Large intestine (tissue), 3 donors: Measurements from ENCODE around the gene CFL1. TPM values are rescaled to one million over a fixed set of nuclear protein-coding genes. Genes with fewer than 3 reads are reported as not detected.
"Not testable (repeated sequence)": the region's sequence is repeated elsewhere in the genome, so short reads cannot be mapped to it uniquely, and the experiment has no call there.

ENCODE experiments used
- DNase-seq, 2 donors: peaks; one replicate each; pipeline versions ENCODE4 v3.0.0 to v3.0.0-alpha.2; 2013
- H3K27ac ChIP-seq: one replicate; pipeline ENCODE4 v1.5.1; 2013; ENCODE audit warnings: low read length
- H3K27me3 ChIP-seq: 2 replicates; pipeline ENCODE4 v1.6.1; 2013; ENCODE audit warnings: low read length; ENCODE audit not compliant: control insufficient read depth, insufficient read depth
- H3K36me3 ChIP-seq: 2 replicates; pipeline ENCODE4 v1.6.1; 2013; ENCODE audit warnings: low read length; ENCODE audit not compliant: control insufficient read depth, insufficient read depth
- H3K4me1 ChIP-seq: one replicate; pipeline ENCODE4 v1.6.1; 2013; ENCODE audit warnings: low read length; ENCODE audit not compliant: control insufficient read depth, insufficient read depth
- H3K4me3 ChIP-seq: one replicate; pipeline ENCODE4 v1.5.1; 2013; ENCODE audit warnings: low read length
- H3K9me3 ChIP-seq: one replicate; pipeline ENCODE4 v1.6.1; 2013; ENCODE audit warnings: mild to moderate bottlenecking, low read depth, low read length, moderate library complexity; ENCODE audit not compliant: control insufficient read depth
- WGBS: methylation state at CpG from one replicate; pipeline ENCODE4 v1.1.5; 2013; ENCODE audit warnings: low lambda C conversion rate; ENCODE audit not compliant: insufficient coverage; 5-methylcytosine and 5-hydroxymethylcytosine counted together
- polyA plus RNA-seq: library from polyadenylated mRNA; unstranded; fragments of 120-200 nt; gene quantifications from one replicate; pipeline ENCODE4 v1.2.1, GENCODE V29; 2013

The CFL1 gene
- polyA plus RNA-seq, 1 donor, result 933 TPM

DNA sequence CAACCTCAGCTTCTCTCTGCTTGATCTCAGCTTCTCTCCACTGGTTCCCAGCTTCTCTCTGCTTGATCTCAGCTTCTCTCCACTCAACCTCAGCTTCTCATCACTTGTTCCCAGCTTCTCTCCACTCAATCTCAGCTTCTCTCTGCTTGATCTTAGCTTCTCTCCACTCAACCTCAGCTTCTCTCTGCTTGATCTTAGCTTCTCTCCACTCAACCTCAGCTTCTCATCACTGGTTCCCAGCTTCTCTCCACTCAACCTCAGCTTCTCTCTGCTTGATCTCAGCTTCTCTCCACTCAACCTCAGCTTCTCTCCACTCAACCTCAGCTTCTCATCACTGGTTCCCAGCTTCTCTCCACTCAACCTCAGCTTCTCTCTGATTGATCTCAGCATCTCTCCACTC lies 25.7 kb downstream of the CFL1 start:
- not testable (repeated sequence) for H3K9me3 ChIP-seq, H3K27me3 ChIP-seq, H3K36me3 ChIP-seq, H3K27ac ChIP-seq, DNase-seq, H3K4me3 ChIP-seq
- H3K4me1 ChIP-seq, result peaks cover 32% of the 10 kb centered on the region

DNA sequence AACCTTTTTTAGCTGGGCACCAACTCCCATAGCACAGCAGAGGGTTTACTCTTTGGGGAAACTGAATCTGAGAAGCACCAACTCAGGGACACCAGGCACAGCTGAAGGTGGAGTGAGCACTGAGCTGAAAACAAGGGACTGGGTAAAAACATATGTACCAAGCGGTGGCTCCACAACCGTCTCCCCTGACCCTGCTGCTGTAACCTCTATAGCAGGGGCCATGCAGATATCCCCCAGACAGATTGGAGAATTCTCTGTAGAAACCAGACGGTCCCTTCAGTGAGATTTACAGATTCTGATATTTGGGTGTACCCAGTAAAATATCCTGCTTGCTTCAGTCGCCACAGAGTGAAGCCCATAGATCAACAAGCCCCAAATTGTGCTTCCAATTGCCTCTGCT lies 28.5 kb downstream of the CFL1 start:
- H3K36me3 ChIP-seq, result no peaks in the 10 kb centered on the region
- no peaks in the 10 kb centered on the region for H3K27me3 ChIP-seq
- H3K4me3 ChIP-seq, result no peak overlapping the region
- DNase-seq, result no peak
- H3K27ac ChIP-seq, result no peak overlapping the region
- WGBS, result no CpG with 5 or more reads among the region's 4 CpGs
- no peaks in the 10 kb centered on the region for H3K9me3 ChIP-seq
- peaks cover 39% of the 10 kb centered on the region for H3K4me1 ChIP-seq

- Histone ChIP-seq H3K4me3 (peak overlapping the region; percentile 5), H3K27ac (peak overlapping the region; percentile 90), H3K36me3 (no peaks in the 10 kb centered on the region), H3K27me3 (no peaks in the 10 kb centered on the region), H3K9me3 (no peaks in the 10 kb centered on the region), H3K4me1 (peaks cover 51% of the 10 kb centered on the region)
- DNase-seq, result peak; percentile 88 to 95
- 60% methylated on average over 1 of the region's 8 CpGs for WGBS
Measured at GRCh38 chr11:65826984-65827735, 30.8 kb downstream of the CFL1 start.

DNA sequence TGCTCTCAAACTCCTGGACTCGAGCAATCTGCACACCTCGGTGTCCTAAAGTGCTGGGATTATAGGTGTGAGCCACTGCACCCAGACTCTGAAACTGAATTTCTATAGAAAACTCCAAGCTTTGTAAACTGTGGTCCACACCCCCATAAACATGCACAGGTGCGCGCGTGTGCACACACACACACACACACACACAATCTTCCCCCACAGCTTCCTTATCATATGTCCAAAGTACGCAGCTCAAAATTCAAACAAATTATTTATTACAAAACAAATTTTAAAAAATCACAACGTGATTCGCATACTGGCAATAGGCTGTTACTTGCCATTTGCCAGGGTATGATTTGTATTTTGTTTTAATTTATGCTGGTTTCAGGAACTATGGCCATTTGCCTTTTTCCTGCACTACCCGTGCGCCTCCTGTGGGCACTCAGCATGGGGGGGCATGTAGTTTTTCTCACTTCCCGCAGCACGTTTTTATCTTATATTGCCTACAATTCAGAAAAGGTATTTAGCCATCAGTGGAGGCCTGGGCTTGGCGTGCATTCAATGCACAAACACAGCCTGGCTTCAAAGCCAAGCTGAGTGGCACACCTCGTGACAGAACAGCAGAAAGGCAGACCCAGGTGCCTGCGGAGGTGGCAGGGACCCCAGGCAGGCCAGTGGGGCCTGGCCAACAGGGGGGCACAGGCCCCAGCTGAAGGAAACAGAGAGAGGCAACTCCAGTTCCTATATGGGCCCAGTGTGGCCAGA lies 35.0 kb downstream of the CFL1 start:
- DNase-seq, result peak; percentile 70 to 80
- peak overlapping the region; percentile 96 for H3K27ac ChIP-seq
- H3K27me3 ChIP-seq, result no peaks in the 10 kb centered on the region
- peaks cover 62% of the 10 kb centered on the region for H3K4me1 ChIP-seq
- H3K9me3 ChIP-seq, result no peaks in the 10 kb centered on the region
- whole genome bisulfite sequencing, result 27% methylated on average over 3 of the region's 15 CpGs
- H3K36me3 ChIP-seq, result no peaks in the 10 kb centered on the region
- H3K4me3 ChIP-seq, result no peak overlapping the region

GRCh38 chr11:65821107-65821506 lies 36.9 kb downstream of the CFL1 start:
- Histone ChIP-seq H3K27me3 (no peaks in the 10 kb centered on the region), H3K36me3 (no peaks in the 10 kb centered on the region), H3K27ac (peak overlapping the region; percentile 96), H3K9me3 (no peaks in the 10 kb centered on the region), H3K4me3 (no peak overlapping the region), H3K4me1 (peaks cover 64% of the 10 kb centered on the region)
- no CpG with 5 or more reads among the region's 8 CpGs for WGBS
- peak; percentile 92 to 95 for DNase-seq

GRCh38 chr11:65817835-65818680 lies 39.9 kb downstream of the CFL1 start:
- Histone ChIP-seq H3K9me3 (no peaks in the 10 kb centered on the region), H3K36me3 (no peaks in the 10 kb centered on the region)

GRCh38 chr11:65817312-65817834 lies 40.6 kb downstream of the CFL1 start:
- no peaks in the 10 kb centered on the region for H3K36me3 ChIP-seq
- peaks cover 56% of the 10 kb centered on the region for H3K4me1 ChIP-seq
- no peaks in the 10 kb centered on the region for H3K9me3 ChIP-seq
- WGBS, result 0% methylated on average over 2 of the region's 5 CpGs
- H3K27ac ChIP-seq, result peak overlapping the region; percentile 92
- no peaks in the 10 kb centered on the region for H3K27me3 ChIP-seq
- peak in 1 of 2 donors; percentile 54 for DNase-seq
- H3K4me3 ChIP-seq, result peak overlapping the region; percentile 51

More at GRCh38 chr11:65817835-65818680, 39.9 kb downstream of the CFL1 start:
- Histone ChIP-seq H3K4me3 (peak overlapping the region; percentile 51), H3K27me3 (no peaks in the 10 kb centered on the region), H3K27ac (peak overlapping the region; percentile 92), H3K4me1 (peaks cover 61% of the 10 kb centered on the region)
- DNase-seq, result peak; percentile 89 to 90
- no CpG with 5 or more reads among the region's 74 CpGs for WGBS

DNA sequence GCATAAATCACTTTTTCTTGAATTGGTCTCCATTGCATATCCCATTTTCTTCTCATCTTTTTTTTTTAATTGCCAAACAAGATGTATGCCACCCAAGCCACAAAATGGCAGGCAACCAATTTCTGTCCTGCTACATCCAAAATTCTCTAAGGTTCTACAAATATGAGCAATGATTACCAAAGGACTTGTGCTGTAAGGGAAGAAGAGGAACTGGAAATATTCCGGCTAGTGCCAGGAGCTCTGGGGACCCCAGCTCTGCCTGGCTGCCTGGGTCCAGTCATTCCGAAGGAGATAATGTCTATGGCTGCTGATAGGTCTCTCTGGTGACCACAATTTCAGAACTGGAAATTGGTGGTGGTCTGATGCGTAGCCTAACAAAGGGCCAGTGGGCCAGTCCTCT lies 41.3 kb downstream of the CFL1 start:
- H3K36me3 ChIP-seq, result no peaks in the 10 kb centered on the region
- DNase-seq, result no peak
- no peaks in the 10 kb centered on the region for H3K27me3 ChIP-seq
- peak overlapping the region; percentile 92 for H3K27ac ChIP-seq
- H3K4me1 ChIP-seq, result peaks cover 49% of the 10 kb centered on the region
- no peaks in the 10 kb centered on the region for H3K9me3 ChIP-seq
- no CpG with 5 or more reads among the region's 3 CpGs for WGBS
- H3K4me3 ChIP-seq, result peak overlapping the region; percentile 51

DNA sequence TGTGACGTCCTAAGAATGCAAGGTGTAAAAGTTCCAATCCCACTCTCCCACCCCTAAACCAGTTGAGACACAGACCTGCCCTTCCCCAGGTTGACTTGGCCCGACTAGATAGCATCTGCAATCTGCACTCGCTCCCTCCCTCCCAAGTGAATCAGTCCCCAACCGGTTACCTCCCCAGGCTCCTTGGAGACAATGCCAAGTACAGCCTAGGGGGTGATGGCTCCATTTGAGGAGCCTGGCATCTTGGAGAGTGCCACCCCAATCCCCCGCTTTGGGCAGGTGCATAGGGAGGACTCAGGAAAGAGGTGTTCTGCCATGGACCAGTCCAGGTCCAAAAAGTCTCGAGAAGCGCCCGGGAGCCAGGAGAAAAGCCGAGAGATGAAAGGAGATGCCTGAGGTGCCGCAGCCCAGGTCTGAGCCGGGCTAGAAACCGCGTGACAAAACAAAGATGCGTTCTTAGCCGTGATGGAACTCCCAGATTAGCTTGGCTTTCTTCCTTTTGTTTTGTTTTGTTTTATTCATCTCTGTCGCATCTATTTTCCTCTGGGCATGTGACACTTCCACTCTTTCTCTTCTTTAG lies 42.9 kb downstream of the CFL1 start:
- H3K4me1 ChIP-seq, result peaks cover 35% of the 10 kb centered on the region
- no peak for DNase-seq
- peak overlapping the region; percentile 85 for H3K27ac ChIP-seq
- 100% methylated on average over 3 of the region's 16 CpGs for WGBS
- no peaks in the 10 kb centered on the region for H3K36me3 ChIP-seq
- no peaks in the 10 kb centered on the region for H3K27me3 ChIP-seq
- H3K4me3 ChIP-seq, result no peak overlapping the region
- H3K9me3 ChIP-seq, result no peaks in the 10 kb centered on the region
